Mononuclear cell (primary cell): ENCODE data around the gene FTL. TPM values are rescaled to one million over a fixed set of nuclear protein-coding genes. Genes with fewer than 3 reads are reported as not detected.
A peak's percentile ranks its signal among the peaks of the same experiment; 100 is the strongest.

Experiments
- H3K27me3 ChIP-seq: 2 replicates; pipeline ENCODE4 v1.6.0; 2011; ENCODE audit warnings: low read length, control low read depth; ENCODE audit not compliant: insufficient read depth
- H3K4me1 ChIP-seq: 2 replicates; pipeline ENCODE4 v1.5.1; 2011; ENCODE audit warnings: mild to moderate bottlenecking, low read length, control low read depth; ENCODE audit not compliant: insufficient read depth
- H3K4me3 ChIP-seq: 2 replicates; pipeline ENCODE4 v1.5.1; 2011; ENCODE audit warnings: mild to moderate bottlenecking, low read length, moderate library complexity
- H3K9me3 ChIP-seq: 2 replicates; pipeline ENCODE4 v1.5.1; 2011; ENCODE audit warnings: low read depth, mild to moderate bottlenecking, control low read depth, low read length
- total RNA-seq: library from RNA; depleted of rRNA; stranded (reverse); fragments of >200 nt; gene quantifications from one replicate; pipeline ENCODE4 v1.2.3, GENCODE V29; 2012

Gene FTL
- total RNA-seq, 1 donor: 2,689 TPM

- H3K27me3 ChIP-seq: peaks cover 11% of the 10 kb centered on the region
- no peak overlapping the region for H3K4me3 ChIP-seq
- peaks cover 16% of the 10 kb centered on the region for H3K4me1 ChIP-seq
- H3K9me3 ChIP-seq: no peaks in the 10 kb centered on the region
Observed at GRCh38 chr19:48934837-48935236, 30.3 kb upstream of the FTL start.

- H3K27me3 ChIP-seq: peaks cover 11% of the 10 kb centered on the region
Observed at GRCh38 chr19:48935864-48936263, 29.2 kb upstream of the FTL start.

GRCh38 chr19:48938256-48938655, 26.9 kb upstream of the FTL start:
- peaks cover under 1% of the 10 kb centered on the region for H3K27me3 ChIP-seq
- peaks cover 10% of the 10 kb centered on the region for H3K4me1 ChIP-seq
- H3K4me3 ChIP-seq: no peak overlapping the region
- no peaks in the 10 kb centered on the region for H3K9me3 ChIP-seq

More at GRCh38 chr19:48935864-48936263, 29.2 kb upstream of the FTL start:
- Histone ChIP-seq H3K4me3 (no peak overlapping the region), H3K9me3 (no peaks in the 10 kb centered on the region), H3K4me1 (peaks cover 16% of the 10 kb centered on the region)

- Histone ChIP-seq H3K4me1 (no peaks in the 10 kb centered on the region), H3K4me3 (no peak overlapping the region), H3K9me3 (no peaks in the 10 kb centered on the region), H3K27me3 (no peaks in the 10 kb centered on the region)
Observed at GRCh38 chr19:48940902-48941301, 24.2 kb upstream of the FTL start.

GRCh38 chr19:48943081-48943480, 22.0 kb upstream of the FTL start:
- Histone ChIP-seq H3K27me3 (no peaks in the 10 kb centered on the region), H3K4me3 (no peak overlapping the region), H3K9me3 (no peaks in the 10 kb centered on the region), H3K4me1 (no peaks in the 10 kb centered on the region)

- Histone ChIP-seq H3K4me3 (no peak overlapping the region), H3K4me1 (no peaks in the 10 kb centered on the region), H3K27me3 (no peaks in the 10 kb centered on the region)
Observed at GRCh38 chr19:48945415-48945814, 19.7 kb upstream of the FTL start.

GRCh38 chr19:48945817-48946216, 19.3 kb upstream of the FTL start:
- no peaks in the 10 kb centered on the region for H3K9me3 ChIP-seq
- H3K27me3 ChIP-seq: no peaks in the 10 kb centered on the region
- no peaks in the 10 kb centered on the region for H3K4me1 ChIP-seq
- no peak overlapping the region for H3K4me3 ChIP-seq

More at GRCh38 chr19:48945415-48945814, 19.7 kb upstream of the FTL start:
- H3K9me3 ChIP-seq: no peaks in the 10 kb centered on the region

GRCh38 chr19:48946463-48947257, 18.4 kb upstream of the FTL start:
- no peaks in the 10 kb centered on the region for H3K4me1 ChIP-seq
- no peak overlapping the region for H3K4me3 ChIP-seq
- no peaks in the 10 kb centered on the region for H3K9me3 ChIP-seq
- no peaks in the 10 kb centered on the region for H3K27me3 ChIP-seq

GRCh38 chr19:48947258-48947542, 17.9 kb upstream of the FTL start:
- H3K4me3 ChIP-seq: no peak overlapping the region
- H3K27me3 ChIP-seq: no peaks in the 10 kb centered on the region
- no peaks in the 10 kb centered on the region for H3K4me1 ChIP-seq
- H3K9me3 ChIP-seq: no peaks in the 10 kb centered on the region

GRCh38 chr19:48950159-48950558, 14.9 kb upstream of the FTL start:
- Histone ChIP-seq H3K9me3 (no peaks in the 10 kb centered on the region), H3K4me1 (peaks cover 7% of the 10 kb centered on the region), H3K27me3 (no peaks in the 10 kb centered on the region), H3K4me3 (no peak overlapping the region)

- Histone ChIP-seq H3K4me3 (no peak overlapping the region), H3K27me3 (no peaks in the 10 kb centered on the region), H3K4me1 (peaks cover 16% of the 10 kb centered on the region), H3K9me3 (no peaks in the 10 kb centered on the region)
Observed at GRCh38 chr19:48950830-48951519, 14.1 kb upstream of the FTL start.

GRCh38 chr19:48953141-48953540, 12.0 kb upstream of the FTL start:
- no peak overlapping the region for H3K4me3 ChIP-seq
- H3K4me1 ChIP-seq: peaks cover 23% of the 10 kb centered on the region
- H3K27me3 ChIP-seq: no peaks in the 10 kb centered on the region
- no peaks in the 10 kb centered on the region for H3K9me3 ChIP-seq

GRCh38 chr19:48953990-48954594, 11.0 kb upstream of the FTL start:
- H3K4me3 ChIP-seq: peak overlapping the region; percentile 96
- peaks cover 32% of the 10 kb centered on the region for H3K4me1 ChIP-seq
- no peaks in the 10 kb centered on the region for H3K9me3 ChIP-seq
- no peaks in the 10 kb centered on the region for H3K27me3 ChIP-seq

GRCh38 chr19:48954595-48955307, 10.4 kb upstream of the FTL start, which contains the start of gene BAX:
Gene BAX, plus strand, starts transcription at chr19:48954875. Its CDS starts 54 bp downstream, at chr19:48954929.
- Histone ChIP-seq H3K4me1 (peaks cover 38% of the 10 kb centered on the region), H3K27me3 (no peaks in the 10 kb centered on the region), H3K4me3 (peak within 1 kb of the TSS; percentile 96), H3K9me3 (no peaks in the 10 kb centered on the region)
